DND-41 (cell line): ENCODE results near the gene PARM1.

Experiments
- EZH2 ChIP-seq: IDR thresholded peaks from 3 replicates; pipeline ENCODE4 v1.6.1; 2012; ENCODE audit warnings: borderline replicate concordance, low read depth, mild to moderate bottlenecking, moderate library complexity, low read length, inconsistent platforms; ENCODE audit not compliant: severe bottlenecking
- TF ChIP-seq, protein P1 (sequence below): IDR thresholded peaks from 2 replicates; pipeline ENCODE4 v1.5.1; 2012; ENCODE audit warnings: borderline replicate concordance, low read length, moderate library complexity, mild to moderate bottlenecking; ENCODE audit not compliant: poor library complexity, severe bottlenecking; ENCODE audit errors: extremely low read depth

DNA sequence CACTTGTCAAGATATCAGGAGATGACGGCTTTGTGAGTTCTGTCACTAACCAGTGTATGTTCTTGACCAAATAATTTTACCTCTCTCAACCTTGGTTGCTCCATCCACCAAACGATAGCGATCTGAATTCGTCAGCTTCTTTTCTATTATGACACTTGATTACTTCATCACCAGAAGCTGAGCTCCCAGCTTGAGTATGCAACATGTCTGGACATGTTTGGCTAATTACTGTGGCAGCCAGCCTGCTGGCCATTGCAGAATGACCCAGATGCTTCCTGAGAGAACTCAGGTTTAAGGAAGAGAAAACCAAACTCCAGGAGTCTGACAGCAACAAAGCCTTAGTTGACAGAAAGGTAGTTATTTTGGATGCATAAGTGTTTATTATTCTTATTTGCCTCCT, 46.4 kb upstream of the PARM1 start:
- TF ChIP-seq, protein P1, sequence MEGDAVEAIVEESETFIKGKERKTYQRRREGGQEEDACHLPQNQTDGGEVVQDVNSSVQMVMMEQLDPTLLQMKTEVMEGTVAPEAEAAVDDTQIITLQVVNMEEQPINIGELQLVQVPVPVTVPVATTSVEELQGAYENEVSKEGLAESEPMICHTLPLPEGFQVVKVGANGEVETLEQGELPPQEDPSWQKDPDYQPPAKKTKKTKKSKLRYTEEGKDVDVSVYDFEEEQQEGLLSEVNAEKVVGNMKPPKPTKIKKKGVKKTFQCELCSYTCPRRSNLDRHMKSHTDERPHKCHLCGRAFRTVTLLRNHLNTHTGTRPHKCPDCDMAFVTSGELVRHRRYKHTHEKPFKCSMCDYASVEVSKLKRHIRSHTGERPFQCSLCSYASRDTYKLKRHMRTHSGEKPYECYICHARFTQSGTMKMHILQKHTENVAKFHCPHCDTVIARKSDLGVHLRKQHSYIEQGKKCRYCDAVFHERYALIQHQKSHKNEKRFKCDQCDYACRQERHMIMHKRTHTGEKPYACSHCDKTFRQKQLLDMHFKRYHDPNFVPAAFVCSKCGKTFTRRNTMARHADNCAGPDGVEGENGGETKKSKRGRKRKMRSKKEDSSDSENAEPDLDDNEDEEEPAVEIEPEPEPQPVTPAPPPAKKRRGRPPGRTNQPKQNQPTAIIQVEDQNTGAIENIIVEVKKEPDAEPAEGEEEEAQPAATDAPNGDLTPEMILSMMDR, result no peak
- TF ChIP-seq EZH2, result no peak
